Middle frontal gyrus (tissue), 1 donor: ENCODE data around the gene PPAN.

ENCODE experiments used
- DNase-seq: peaks from one replicate; pipeline ENCODE4 v3.0.0-alpha.2; 2015; ENCODE audit warnings: low spot score; ENCODE audit errors: extremely low spot score

The PPAN gene

DNA sequence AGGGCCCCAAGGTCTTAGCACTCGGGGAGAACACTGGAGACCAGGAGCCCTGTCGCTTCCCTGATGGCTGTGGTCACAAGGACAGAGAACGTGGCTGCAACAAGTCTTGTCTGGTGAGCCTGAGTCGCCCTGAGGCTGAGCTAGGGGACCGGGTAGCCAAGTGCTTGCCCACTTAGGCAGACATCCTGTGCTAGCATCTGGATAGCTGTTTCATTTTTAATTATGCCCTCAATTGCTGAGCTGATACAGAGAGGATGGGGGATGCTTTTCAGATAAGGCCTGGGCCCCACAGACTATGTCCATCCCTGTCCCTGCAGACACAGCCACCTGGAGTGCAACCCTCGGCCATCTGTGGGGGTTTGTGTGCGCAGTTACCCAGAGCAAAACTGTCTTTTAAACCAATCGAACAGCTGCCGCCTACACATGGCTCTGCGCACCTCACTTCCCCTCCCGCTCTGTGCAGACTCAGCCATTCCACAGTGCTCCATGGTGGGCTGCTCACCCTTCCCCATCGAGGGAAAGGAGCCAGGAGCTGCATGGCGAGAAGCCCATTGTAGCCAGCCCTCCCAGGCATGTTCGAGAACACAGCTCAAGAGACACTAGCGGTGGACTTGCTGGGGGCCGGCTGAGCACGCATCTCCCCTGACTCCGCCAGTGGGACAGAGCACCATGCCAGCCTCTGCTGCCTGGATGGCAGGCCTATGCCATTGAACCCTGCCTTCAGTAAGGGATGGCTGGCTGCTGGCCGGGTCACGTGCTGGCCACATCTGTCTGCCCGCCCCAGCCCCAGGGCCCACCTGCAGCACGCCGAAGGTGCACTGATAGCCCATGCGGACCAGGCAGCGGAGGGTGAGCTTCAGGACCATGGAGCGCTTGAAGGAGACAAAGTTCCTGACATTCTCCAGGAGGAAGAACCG is 33.0 kb downstream of the PPAN start:
- DNase-seq = no peak

- no peak for DNase-seq
Observed at GRCh38 chr19:10139952-10140351, 33.8 kb downstream of the PPAN start.

- DNase-seq = no peak
Observed at GRCh38 chr19:10141479-10141878, 35.3 kb downstream of the PPAN start.

DNA sequence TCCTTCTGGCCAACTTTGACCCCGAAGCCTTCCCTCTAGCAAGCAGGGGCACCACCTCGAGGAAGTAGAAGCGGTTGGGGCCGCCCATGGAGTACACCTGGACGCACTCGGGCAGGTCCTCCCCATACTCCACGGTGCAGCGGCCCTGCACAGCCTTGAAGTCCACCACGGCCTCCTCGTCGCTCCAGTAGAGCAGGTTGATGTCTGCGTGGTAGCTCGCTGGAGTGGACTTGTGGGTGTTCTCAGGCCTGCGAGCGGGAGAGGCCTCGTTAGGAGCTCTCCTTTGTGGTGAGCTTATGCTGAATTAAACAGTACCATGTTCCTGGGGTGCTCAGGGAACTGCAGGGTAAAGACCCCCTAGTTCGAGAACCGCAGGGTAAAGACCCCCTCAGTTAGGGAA is 35.8 kb downstream of the PPAN start:
- DNase-seq = no peak

- no peak for DNase-seq
Observed at GRCh38 chr19:10142701-10143375, 36.7 kb downstream of the PPAN start.

- DNase-seq = no peak
Observed at GRCh38 chr19:10143681-10144080, 37.5 kb downstream of the PPAN start.

DNA sequence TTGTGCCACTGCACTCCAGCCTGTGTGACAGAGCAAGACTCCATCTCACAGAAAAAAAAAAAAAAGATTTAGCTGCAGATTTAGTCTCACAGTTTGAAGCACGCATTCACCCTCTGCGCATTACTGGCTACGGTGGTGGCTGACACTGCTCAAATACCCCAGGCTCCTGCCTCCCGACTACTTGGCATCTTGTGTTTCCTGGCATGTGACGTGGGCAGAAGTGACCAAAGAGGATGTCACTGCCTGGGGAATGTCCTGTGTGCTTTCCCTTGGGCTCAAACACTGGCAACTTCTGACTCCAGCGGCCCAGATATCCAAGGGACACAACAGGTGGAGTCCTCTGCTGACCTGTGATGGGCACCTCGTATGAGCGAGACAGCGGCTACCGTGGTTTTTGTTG is 38.2 kb downstream of the PPAN start:
- DNase-seq = no peak

DNA sequence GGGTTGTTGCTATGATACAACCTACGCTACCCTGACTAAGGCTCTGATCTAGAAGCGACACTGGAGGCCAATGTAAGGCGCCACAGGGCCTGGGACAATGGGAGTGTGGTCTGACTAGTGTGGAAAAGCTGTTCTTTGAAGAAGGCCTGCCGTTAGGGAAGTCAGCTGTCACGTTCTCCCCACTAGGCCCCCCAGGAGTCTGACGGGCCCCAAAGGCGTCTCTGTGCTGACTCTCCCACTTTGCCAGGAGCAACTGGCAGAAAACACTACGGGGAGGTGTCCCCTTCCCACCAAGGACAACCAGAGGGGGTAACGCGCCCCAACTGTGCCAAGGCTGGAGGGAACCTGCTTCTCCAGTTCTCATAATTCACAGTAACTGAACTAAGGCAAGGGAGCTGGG is 38.9 kb downstream of the PPAN start:
- DNase-seq = no peak

DNA sequence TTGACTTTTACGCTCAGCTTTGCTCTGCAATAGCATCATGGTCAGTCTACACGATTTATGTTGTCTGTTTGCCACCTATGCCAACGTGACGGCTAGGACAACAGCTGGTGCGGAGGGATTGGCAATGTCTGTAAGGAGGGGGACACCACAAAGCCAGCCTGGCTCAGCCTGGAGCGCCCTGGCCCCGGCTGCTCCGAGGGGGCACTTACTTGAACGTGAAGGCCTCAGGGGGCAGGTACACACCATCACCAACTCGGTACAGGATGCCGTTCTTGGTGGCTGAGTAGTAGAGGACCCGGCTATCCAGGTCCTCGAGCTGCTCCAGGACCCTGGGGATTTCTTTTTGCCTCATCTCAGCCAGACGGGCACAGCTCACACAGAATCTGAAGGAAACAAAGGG is 40.0 kb downstream of the PPAN start:
- no peak for DNase-seq

DNA sequence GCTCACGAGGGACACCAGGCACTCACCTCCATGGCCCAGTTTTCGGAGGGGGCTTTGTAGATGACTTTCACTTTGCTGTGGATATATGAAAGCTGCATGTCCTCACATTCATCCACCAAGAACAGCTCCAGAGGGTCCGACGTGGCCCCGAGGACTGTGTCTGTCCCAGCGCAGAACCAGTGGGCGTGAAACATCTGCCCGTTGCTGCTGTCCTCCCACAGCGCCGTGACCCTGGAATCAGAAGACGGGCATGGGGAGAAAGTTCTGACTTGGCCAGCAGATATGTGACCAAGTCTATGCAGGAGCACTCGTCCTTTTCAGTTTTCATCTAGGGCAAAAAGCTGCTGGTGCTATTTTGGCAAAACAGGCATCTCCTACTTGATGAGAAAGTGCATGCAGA is 43.3 kb downstream of the PPAN start:
- no peak for DNase-seq

DNA sequence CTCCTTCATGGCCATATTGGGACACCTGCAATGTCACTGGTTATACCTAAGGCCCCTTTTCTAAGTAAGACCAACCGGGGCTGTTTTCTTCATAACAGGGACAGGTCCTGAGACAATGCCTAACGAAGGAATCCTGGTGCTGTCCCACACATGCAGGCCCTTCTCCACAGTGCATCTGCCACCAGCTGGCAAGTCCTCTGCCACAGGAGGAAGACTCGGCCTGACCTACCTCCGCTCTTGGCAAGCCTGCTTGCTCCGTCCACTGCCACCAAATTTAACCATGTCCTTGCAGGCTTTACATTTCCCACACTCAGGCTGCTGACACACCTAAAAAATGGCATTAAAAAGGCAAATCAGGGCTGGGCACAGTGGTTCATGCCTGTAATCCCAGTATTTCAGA is 45.4 kb downstream of the PPAN start:
- no peak for DNase-seq

DNA sequence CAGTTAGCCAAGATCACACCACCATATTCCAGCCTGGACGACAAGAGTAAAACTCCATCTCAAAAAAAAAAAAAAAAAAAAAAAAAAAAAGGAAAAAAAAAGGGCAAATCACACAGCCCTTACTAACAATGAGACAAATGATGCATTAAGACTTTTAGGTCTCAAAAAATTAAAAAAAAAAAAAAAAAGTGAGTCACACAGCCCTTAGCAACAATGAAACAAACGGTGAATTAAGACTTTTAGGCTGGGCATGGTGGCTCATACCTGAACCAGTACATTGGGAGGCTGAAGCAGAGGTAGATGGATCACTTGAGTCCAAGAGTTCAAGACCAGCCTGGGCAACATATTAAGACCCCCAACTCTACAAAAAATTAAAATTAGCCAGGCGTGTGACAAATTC is 45.9 kb downstream of the PPAN start:
- DNase-seq = no peak

DNA sequence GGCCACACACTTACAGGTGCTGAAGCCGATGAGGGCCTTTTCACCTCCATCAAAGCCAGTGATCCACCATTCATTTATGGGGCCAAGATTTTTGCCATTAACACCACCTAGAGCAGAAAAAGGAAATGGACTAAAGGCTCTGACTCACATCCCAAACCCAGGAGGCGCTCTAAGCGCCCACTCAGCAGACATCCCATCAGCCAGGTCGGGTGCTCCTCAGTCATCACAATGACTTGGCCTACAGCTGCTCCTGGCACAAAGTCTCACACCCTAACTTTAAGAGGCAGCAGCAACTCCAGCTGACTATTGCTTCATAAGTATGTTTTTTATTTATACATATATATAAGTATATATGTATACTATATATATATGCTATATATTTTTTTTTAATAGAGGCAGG is 49.7 kb downstream of the PPAN start:
- DNase-seq = no peak

DNA sequence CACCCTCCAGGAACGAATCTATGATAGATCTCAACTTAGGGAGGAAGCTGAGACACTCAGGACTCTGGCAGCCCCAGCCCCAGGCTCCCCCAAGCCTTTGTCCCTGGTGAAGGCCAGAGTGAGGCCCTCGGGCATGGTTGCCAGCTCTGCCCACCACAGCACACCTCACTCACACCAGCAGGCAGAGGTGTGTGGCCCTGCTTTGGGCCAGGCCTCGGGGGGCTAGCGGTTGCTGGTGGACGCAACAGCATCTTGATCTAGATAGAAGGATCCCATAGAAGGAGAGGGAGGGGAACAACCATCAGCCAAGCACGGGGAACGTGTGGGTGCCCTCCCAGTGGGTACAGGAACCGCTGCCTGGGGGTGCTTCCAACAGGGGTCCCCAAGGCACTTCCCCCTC is 51.9 kb downstream of the PPAN start:
- no peak for DNase-seq

GRCh38 chr19:10158485-10158884 is 52.3 kb downstream of the PPAN start:
- no peak for DNase-seq

DNA sequence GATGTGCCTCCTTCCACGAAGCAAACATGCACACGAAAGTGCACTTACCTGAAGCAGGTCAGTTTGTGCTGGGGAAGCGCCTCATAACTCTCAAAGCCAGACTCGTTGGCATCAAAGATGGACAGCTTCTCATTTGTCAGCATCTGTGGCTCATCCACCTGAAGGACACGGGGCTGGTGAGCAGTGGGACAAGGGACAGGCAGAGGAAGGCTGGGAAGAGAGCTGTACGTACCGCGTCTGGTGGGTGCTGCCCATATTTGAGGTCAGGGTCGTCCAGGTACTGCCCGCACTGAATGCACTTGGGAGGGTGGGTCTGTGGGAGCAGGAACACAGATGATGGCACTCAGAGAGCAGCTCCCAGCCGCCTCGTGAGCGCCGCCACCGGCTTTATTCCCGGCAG is 53.4 kb downstream of the PPAN start:
- no peak for DNase-seq
